ENCODE measurements around the gene MCF2L2.
"Not testable (repeated sequence)": the region's sequence is repeated elsewhere in the genome, so short reads cannot be mapped to it uniquely, and the experiment has no call there.

Gene MCF2L2

GRCh38 chr3:183180110-183180783 lies 248.2 kb downstream of the MCF2L2 start:
- no peak for DNase-seq (ENCODE audit: low read depth in 2 of 3, low spot score in 1 of 3)

- DNase-seq (ENCODE audit: low read depth in 2 of 3, low spot score in 1 of 3) = not testable (repeated sequence)
Observed at GRCh38 chr3:183179550-183179908, 248.9 kb downstream of the MCF2L2 start.

GRCh38 chr3:183178833-183179549 lies 249.4 kb downstream of the MCF2L2 start:
- peak; percentile 17 to 46 (median 30) for DNase-seq (ENCODE audit: low read depth in 2 of 3, low spot score in 1 of 3)

GRCh38 chr3:183178512-183178832 lies 249.9 kb downstream of the MCF2L2 start:
- no peak for DNase-seq (ENCODE audit: low read depth in 2 of 3, low spot score in 1 of 3)

GRCh38 chr3:183172051-183172639 lies 256.3 kb downstream of the MCF2L2 start:
- DNase-seq (ENCODE audit: low read depth in 2 of 3, low spot score in 1 of 3) = no peak

GRCh38 chr3:183167975-183168374 lies 260.4 kb downstream of the MCF2L2 start:
- not testable (repeated sequence) for DNase-seq (ENCODE audit: low read depth in 2 of 3, low spot score in 1 of 3)

- no peak for DNase-seq (ENCODE audit: low read depth in 2 of 3, low spot score in 1 of 3)
Observed at GRCh38 chr3:183163563-183163962, 264.9 kb downstream of the MCF2L2 start.

- no peak for DNase-seq (ENCODE audit: low read depth in 2 of 3, low spot score in 1 of 3)
Observed at GRCh38 chr3:183161552-183162336, 266.7 kb downstream of the MCF2L2 start.

- DNase-seq (ENCODE audit: low read depth in 2 of 3, low spot score in 1 of 3) = no peak
Observed at GRCh38 chr3:183160616-183161015, 267.8 kb downstream of the MCF2L2 start.

- no peak for DNase-seq (ENCODE audit: low read depth in 2 of 3, low spot score in 1 of 3)
Observed at GRCh38 chr3:183159333-183159732, 269.1 kb downstream of the MCF2L2 start.

GRCh38 chr3:183158551-183159006 lies 269.8 kb downstream of the MCF2L2 start:
- DNase-seq (ENCODE audit: low read depth in 2 of 3, low spot score in 1 of 3) = peak in 2 of 3 donors; percentile 31 to 57

- DNase-seq (ENCODE audit: low read depth in 2 of 3, low spot score in 1 of 3) = no peak
Observed at GRCh38 chr3:183158113-183158512, 270.3 kb downstream of the MCF2L2 start.

- no peak for DNase-seq (ENCODE audit: low read depth in 2 of 3, low spot score in 1 of 3)
Observed at GRCh38 chr3:183156266-183156665, 272.2 kb downstream of the MCF2L2 start.

GRCh38 chr3:183155499-183155898 lies 272.9 kb downstream of the MCF2L2 start:
- DNase-seq (ENCODE audit: low read depth in 2 of 3, low spot score in 1 of 3) = no peak

GRCh38 chr3:183153210-183153950 lies 275.0 kb downstream of the MCF2L2 start:
- DNase-seq (ENCODE audit: low read depth in 2 of 3, low spot score in 1 of 3) = no peak

GRCh38 chr3:183151821-183152351 lies 276.5 kb downstream of the MCF2L2 start:
- no peak for DNase-seq (ENCODE audit: low read depth in 2 of 3, low spot score in 1 of 3)

GRCh38 chr3:183151086-183151485 lies 277.3 kb downstream of the MCF2L2 start:
- no peak for DNase-seq (ENCODE audit: low read depth in 2 of 3, low spot score in 1 of 3)

GRCh38 chr3:183149915-183150750 lies 278.3 kb downstream of the MCF2L2 start:
- no peak for DNase-seq (ENCODE audit: low read depth in 2 of 3, low spot score in 1 of 3)

GRCh38 chr3:183148056-183148455 lies 280.4 kb downstream of the MCF2L2 start:
- no peak for DNase-seq (ENCODE audit: low read depth in 2 of 3, low spot score in 1 of 3)

GRCh38 chr3:183144363-183144762 lies 284.1 kb downstream of the MCF2L2 start:
- no peak for DNase-seq (ENCODE audit: low read depth in 2 of 3, low spot score in 1 of 3)

Data from stimulated activated CD4-positive, alpha-beta T cell treated with anti-CD3 and anti-CD28 coated beads, Interleukin-12 subunit alpha, Interleukin-12 subunit beta, amount 100 ng/mL, for 48 hours (primary cell).